SK-N-SH treated with all-trans-retinoic acid at 6 μM for 48 hours (cell line): ENCODE measurements around the gene CWH43.

ENCODE experiments used
- ISL1 ChIP-seq: fragments of 250-450 bp; sonication (Bioruptor Pico); IDR thresholded peaks from 2 replicates; pipeline ENCODE4 v2.1.2; 2022; ENCODE audit warnings: mild to moderate bottlenecking, moderate library complexity
- PATZ1 ChIP-seq: fragments of 250-450 bp; sonication (Bioruptor Pico); IDR thresholded peaks from 2 replicates; pipeline ENCODE4 v1.8.0; 2020; ENCODE audit warnings: mild to moderate bottlenecking, moderate library complexity, borderline replicate concordance
- POU6F1 ChIP-seq: fragments of 250-450 bp; sonication (Bioruptor Pico); IDR thresholded peaks from 2 replicates; pipeline ENCODE4 v1.8.0; 2021; ENCODE audit warnings: low read depth, mild to moderate bottlenecking, moderate library complexity, borderline replicate concordance
- PPARA ChIP-seq: fragments of 250-450 bp; sonication (Bioruptor Pico); IDR thresholded peaks from 2 replicates; pipeline ENCODE4 v1.5.0; 2020; ENCODE audit warnings: mild to moderate bottlenecking, borderline replicate concordance
- RARB ChIP-seq: fragments of 250-450 bp; sonication (Bioruptor Pico); IDR thresholded peaks from 2 replicates; pipeline ENCODE4 v1.8.0; 2021; ENCODE audit warnings: mild to moderate bottlenecking, moderate library complexity
- TOX ChIP-seq: fragments of 250-450 bp; sonication (Bioruptor Pico); IDR thresholded peaks from 2 replicates; pipeline ENCODE4 v1.8.0; 2021; ENCODE audit warnings: mild to moderate bottlenecking, moderate library complexity, borderline replicate concordance
- ZFP3 ChIP-seq: fragments of 250-450 bp; sonication (Bioruptor Pico); IDR thresholded peaks from 2 replicates; pipeline ENCODE4 v1.5.0; 2020; ENCODE audit warnings: mild to moderate bottlenecking, moderate library complexity
- ZFP30 ChIP-seq: fragments of 450-650 bp; formaldehyde crosslinking; IDR thresholded peaks from 2 replicates; pipeline ENCODE4 v1.5.0; 2022; ENCODE audit warnings: mild to moderate bottlenecking, moderate library complexity
- ZNF565 ChIP-seq: fragments of 450-650 bp; formaldehyde crosslinking; conservative IDR thresholded peaks from 2 replicates; pipeline ENCODE4 v1.5.0; 2020; ENCODE audit warnings: low read depth, mild to moderate bottlenecking, moderate library complexity
- ZNF70 ChIP-seq: fragments of 450-650 bp; formaldehyde crosslinking; IDR thresholded peaks from 2 replicates; pipeline ENCODE4 v1.5.0; 2020; ENCODE audit warnings: mild to moderate bottlenecking, moderate library complexity
- TF ChIP-seq, protein P1 (sequence below): fragments of 250-450 bp; sonication (Bioruptor Pico); IDR thresholded peaks from 2 replicates; pipeline ENCODE4 v1.5.1; 2020; ENCODE audit warnings: low read depth, mild to moderate bottlenecking, moderate library complexity

DNA sequence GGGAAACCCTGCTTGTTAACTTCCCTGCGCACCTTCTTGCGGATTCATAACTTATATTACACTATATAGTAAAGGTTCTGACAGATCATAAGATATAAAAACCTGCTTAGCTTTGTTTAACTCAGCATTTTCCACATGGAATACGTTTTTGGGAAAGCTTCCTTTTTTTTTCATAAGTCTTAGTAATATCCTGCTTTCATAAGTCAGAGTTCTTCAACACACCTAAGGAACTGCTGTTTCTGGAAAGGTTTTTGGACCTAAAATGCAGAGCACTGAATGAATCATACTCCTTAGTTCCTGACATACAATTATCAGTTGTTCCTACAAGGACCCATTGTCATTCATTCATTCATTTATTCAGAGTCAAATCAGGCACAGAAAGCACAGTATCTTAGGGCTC lies 47.2 kb upstream of the CWH43 start:
- TF ChIP-seq PPARA (CRISPR knock-in tag) (no peak), ZFP30 (no peak), POU6F1 (no peak), RARB (CRISPR knock-in tag) (no peak), TOX (CRISPR knock-in tag) (no peak), PATZ1 (CRISPR knock-in tag) (no peak), ZFP3 (CRISPR knock-in tag) (no peak), ZNF70 (CRISPR knock-in tag) (no peak), ISL1 (no peak), ZNF565 (CRISPR knock-in tag) (no peak)
- TF ChIP-seq, protein P1, sequence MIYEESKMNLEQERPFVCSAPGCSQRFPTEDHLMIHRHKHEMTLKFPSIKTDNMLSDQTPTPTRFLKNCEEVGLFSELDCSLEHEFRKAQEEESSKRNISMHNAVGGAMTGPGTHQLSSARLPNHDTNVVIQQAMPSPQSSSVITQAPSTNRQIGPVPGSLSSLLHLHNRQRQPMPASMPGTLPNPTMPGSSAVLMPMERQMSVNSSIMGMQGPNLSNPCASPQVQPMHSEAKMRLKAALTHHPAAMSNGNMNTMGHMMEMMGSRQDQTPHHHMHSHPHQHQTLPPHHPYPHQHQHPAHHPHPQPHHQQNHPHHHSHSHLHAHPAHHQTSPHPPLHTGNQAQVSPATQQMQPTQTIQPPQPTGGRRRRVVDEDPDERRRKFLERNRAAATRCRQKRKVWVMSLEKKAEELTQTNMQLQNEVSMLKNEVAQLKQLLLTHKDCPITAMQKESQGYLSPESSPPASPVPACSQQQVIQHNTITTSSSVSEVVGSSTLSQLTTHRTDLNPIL (CRISPR knock-in tag) = no peak
